ENCODE data around the gene SEPSECS. TPM values are rescaled to one million over a fixed set of nuclear protein-coding genes. Genes with fewer than 3 reads are reported as not detected.

Gene SEPSECS
- total and polyA plus RNA-seq, 2 of the 13 experiments (the other 11 are each of a cell fraction or from before 2014, with no cell fraction given): 9.4 to 14.3 TPM

DNA sequence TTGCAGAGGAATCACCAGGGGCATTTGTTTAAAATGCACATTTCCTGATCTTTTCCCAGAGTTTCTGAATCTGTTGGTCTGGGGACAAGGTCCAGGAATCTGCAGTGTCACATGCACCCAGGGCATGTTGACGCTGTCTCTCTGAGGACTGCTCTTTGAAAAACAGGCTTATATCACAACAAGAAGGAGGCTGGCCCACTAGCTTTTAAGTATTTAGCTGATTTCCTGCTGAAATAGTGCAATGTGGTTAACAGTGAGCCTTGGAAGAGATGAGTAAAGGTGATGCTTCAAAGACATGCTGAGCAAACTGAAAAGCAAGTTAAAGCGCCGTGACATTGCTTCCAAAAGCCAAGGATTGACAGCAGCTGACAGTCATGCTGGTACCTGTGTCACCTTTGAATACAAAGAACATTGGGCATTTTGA is 18.6 kb upstream of the SEPSECS start (continued):
- TF ChIP-seq ZNF496 (CRISPR knock-in tag; IDR thresholded peaks at IDR 0.05; ENCODE audit: insufficient replicate concordance) (no peak), RCOR2 (CRISPR knock-in tag; IDR thresholded peaks at IDR 0.05) (peak; percentile 52; the same call in 1 of the 2 replicates), ZSCAN30 (CRISPR knock-in tag; IDR thresholded peaks at IDR 0.05) (no peak), ZNF567 (CRISPR knock-in tag; IDR thresholded peaks at IDR 0.05; ENCODE audit: borderline replicate concordance) (no peak), ZNF44 (CRISPR knock-in tag; IDR thresholded peaks at IDR 0.05) (no peak), ZKSCAN1 (IDR thresholded peaks at IDR 0.05; ENCODE audit: low read length) (no peak), DPF2 (CRISPR knock-in tag; IDR thresholded peaks at IDR 0.05; ENCODE audit: borderline replicate concordance, low read depth) (peak; percentile 55; the same call in 1 of the 2 replicates)
- TF ChIP-seq, protein P1, sequence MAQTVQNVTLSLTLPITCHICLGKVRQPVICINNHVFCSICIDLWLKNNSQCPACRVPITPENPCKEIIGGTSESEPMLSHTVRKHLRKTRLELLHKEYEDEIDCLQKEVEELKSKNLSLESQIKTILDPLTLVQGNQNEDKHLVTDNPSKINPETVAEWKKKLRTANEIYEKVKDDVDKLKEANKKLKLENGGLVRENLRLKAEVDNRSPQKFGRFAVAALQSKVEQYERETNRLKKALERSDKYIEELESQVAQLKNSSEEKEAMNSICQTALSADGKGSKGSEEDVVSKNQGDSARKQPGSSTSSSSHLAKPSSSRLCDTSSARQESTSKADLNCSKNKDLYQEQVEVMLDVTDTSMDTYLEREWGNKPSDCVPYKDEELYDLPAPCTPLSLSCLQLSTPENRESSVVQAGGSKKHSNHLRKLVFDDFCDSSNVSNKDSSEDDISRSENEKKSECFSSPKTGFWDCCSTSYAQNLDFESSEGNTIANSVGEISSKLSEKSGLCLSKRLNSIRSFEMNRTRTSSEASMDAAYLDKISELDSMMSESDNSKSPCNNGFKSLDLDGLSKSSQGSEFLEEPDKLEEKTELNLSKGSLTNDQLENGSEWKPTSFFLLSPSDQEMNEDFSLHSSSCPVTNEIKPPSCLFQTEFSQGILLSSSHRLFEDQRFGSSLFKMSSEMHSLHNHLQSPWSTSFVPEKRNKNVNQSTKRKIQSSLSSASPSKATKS (CRISPR knock-in tag; IDR thresholded peaks at IDR 0.05): no peak
- TF ChIP-seq, protein P2, sequence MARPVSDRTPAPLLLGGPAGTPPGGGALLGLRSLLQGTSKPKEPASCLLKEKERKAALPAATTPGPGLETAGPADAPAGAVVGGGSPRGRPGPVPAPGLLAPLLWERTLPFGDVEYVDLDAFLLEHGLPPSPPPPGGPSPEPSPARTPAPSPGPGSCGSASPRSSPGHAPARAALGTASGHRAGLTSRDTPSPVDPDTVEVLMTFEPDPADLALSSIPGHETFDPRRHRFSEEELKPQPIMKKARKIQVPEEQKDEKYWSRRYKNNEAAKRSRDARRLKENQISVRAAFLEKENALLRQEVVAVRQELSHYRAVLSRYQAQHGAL (CRISPR knock-in tag; IDR thresholded peaks at IDR 0.05; ENCODE audit: not compliant biosample characterization): no peak
- TF ChIP-seq, protein P3, sequence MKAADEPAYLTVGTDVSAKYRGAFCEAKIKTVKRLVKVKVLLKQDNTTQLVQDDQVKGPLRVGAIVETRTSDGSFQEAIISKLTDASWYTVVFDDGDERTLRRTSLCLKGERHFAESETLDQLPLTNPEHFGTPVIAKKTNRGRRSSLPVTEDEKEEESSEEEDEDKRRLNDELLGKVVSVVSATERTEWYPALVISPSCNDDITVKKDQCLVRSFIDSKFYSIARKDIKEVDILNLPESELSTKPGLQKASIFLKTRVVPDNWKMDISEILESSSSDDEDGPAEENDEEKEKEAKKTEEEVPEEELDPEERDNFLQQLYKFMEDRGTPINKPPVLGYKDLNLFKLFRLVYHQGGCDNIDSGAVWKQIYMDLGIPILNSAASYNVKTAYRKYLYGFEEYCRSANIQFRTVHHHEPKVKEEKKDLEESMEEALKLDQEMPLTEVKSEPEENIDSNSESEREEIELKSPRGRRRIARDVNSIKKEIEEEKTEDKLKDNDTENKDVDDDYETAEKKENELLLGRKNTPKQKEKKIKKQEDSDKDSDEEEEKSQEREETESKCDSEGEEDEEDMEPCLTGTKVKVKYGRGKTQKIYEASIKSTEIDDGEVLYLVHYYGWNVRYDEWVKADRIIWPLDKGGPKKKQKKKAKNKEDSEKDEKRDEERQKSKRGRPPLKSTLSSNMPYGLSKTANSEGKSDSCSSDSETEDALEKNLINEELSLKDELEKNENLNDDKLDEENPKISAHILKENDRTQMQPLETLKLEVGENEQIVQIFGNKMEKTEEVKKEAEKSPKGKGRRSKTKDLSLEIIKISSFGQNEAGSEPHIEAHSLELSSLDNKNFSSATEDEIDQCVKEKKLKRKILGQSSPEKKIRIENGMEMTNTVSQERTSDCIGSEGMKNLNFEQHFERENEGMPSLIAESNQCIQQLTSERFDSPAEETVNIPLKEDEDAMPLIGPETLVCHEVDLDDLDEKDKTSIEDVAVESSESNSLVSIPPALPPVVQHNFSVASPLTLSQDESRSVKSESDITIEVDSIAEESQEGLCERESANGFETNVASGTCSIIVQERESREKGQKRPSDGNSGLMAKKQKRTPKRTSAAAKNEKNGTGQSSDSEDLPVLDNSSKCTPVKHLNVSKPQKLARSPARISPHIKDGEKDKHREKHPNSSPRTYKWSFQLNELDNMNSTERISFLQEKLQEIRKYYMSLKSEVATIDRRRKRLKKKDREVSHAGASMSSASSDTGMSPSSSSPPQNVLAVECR (CRISPR knock-in tag; IDR thresholded peaks at IDR 0.05; ENCODE audit: borderline replicate concordance): peak; percentile 42; the same call in 1 of the 2 replicates
- TF ChIP-seq, protein P4, sequence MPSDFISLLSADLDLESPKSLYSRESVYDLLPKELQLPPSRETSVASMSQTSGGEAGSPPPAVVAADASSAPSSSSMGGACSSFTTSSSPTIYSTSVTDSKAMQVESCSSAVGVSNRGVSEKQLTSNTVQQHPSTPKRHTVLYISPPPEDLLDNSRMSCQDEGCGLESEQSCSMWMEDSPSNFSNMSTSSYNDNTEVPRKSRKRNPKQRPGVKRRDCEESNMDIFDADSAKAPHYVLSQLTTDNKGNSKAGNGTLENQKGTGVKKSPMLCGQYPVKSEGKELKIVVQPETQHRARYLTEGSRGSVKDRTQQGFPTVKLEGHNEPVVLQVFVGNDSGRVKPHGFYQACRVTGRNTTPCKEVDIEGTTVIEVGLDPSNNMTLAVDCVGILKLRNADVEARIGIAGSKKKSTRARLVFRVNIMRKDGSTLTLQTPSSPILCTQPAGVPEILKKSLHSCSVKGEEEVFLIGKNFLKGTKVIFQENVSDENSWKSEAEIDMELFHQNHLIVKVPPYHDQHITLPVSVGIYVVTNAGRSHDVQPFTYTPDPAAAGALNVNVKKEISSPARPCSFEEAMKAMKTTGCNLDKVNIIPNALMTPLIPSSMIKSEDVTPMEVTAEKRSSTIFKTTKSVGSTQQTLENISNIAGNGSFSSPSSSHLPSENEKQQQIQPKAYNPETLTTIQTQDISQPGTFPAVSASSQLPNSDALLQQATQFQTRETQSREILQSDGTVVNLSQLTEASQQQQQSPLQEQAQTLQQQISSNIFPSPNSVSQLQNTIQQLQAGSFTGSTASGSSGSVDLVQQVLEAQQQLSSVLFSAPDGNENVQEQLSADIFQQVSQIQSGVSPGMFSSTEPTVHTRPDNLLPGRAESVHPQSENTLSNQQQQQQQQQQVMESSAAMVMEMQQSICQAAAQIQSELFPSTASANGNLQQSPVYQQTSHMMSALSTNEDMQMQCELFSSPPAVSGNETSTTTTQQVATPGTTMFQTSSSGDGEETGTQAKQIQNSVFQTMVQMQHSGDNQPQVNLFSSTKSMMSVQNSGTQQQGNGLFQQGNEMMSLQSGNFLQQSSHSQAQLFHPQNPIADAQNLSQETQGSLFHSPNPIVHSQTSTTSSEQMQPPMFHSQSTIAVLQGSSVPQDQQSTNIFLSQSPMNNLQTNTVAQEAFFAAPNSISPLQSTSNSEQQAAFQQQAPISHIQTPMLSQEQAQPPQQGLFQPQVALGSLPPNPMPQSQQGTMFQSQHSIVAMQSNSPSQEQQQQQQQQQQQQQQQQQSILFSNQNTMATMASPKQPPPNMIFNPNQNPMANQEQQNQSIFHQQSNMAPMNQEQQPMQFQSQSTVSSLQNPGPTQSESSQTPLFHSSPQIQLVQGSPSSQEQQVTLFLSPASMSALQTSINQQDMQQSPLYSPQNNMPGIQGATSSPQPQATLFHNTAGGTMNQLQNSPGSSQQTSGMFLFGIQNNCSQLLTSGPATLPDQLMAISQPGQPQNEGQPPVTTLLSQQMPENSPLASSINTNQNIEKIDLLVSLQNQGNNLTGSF (CRISPR knock-in tag; IDR thresholded peaks at IDR 0.05): no peak
- TF ChIP-seq, protein P5, sequence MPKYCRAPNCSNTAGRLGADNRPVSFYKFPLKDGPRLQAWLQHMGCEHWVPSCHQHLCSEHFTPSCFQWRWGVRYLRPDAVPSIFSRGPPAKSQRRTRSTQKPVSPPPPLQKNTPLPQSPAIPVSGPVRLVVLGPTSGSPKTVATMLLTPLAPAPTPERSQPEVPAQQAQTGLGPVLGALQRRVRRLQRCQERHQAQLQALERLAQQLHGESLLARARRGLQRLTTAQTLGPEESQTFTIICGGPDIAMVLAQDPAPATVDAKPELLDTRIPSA (CRISPR knock-in tag; IDR thresholded peaks at IDR 0.05; ENCODE audit: borderline replicate concordance): no peak
- TF ChIP-seq, protein P6, sequence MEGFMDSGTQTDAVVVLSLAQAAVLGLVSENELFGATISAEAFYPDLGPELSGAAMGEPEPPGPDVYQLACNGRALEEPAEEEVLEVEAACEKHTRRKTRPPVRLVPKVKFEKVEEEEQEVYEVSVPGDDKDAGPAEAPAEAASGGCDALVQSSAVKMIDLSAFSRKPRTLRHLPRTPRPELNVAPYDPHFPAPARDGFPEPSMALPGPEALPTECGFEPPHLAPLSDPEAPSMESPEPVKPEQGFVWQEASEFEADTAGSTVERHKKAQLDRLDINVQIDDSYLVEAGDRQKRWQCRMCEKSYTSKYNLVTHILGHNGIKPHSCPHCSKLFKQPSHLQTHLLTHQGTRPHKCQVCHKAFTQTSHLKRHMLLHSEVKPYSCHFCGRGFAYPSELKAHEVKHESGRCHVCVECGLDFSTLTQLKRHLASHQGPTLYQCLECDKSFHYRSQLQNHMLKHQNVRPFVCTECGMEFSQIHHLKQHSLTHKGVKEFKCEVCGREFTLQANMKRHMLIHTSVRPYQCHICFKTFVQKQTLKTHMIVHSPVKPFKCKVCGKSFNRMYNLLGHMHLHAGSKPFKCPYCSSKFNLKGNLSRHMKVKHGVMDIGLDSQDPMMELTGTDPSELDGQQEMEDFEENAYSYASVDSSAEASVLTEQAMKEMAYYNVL (CRISPR knock-in tag; IDR thresholded peaks at IDR 0.05; ENCODE audit: borderline replicate concordance): no peak
